CD4-positive, alpha-beta T cell treated with Interleukin-10 for 1 hour (primary cell): ENCODE data around the gene ZMYM2.

Experiments
- DNase-seq: peaks from one replicate; pipeline ENCODE4 v3.0.0-alpha.2; 2020

Gene ZMYM2

GRCh38 chr13:20049558-20050473 lies 91.3 kb downstream of the ZMYM2 start:
- peak; percentile 12 for DNase-seq

GRCh38 chr13:20051366-20051765 lies 92.8 kb downstream of the ZMYM2 start:
- no peak for DNase-seq

- no peak for DNase-seq
These were observed 94.5 kb downstream of the ZMYM2 start for GRCh38 chr13:20053016-20053415.

GRCh38 chr13:20053891-20054290 lies 95.4 kb downstream of the ZMYM2 start:
- DNase-seq, result no peak

- DNase-seq, result no peak
These were observed 96.1 kb downstream of the ZMYM2 start for GRCh38 chr13:20054586-20054985.

GRCh38 chr13:20057214-20057613 lies 98.7 kb downstream of the ZMYM2 start:
- no peak for DNase-seq

GRCh38 chr13:20057963-20058362 lies 99.4 kb downstream of the ZMYM2 start:
- no peak for DNase-seq

GRCh38 chr13:20058476-20058875 lies 99.9 kb downstream of the ZMYM2 start:
- no peak for DNase-seq

GRCh38 chr13:20064128-20064527 lies 105.6 kb downstream of the ZMYM2 start:
- no peak for DNase-seq

- no peak for DNase-seq
These were observed 107.0 kb downstream of the ZMYM2 start for GRCh38 chr13:20065516-20065915.

GRCh38 chr13:20069956-20070355 lies 111.4 kb downstream of the ZMYM2 start:
- DNase-seq, result no peak

- DNase-seq, result no peak
These were observed 115.2 kb downstream of the ZMYM2 start for GRCh38 chr13:20073775-20074174.

- DNase-seq, result no peak
These were observed 116.4 kb downstream of the ZMYM2 start for GRCh38 chr13:20074966-20075365.

GRCh38 chr13:20077086-20077485 lies 118.6 kb downstream of the ZMYM2 start:
- DNase-seq, result no peak

- no peak for DNase-seq
These were observed 122.0 kb downstream of the ZMYM2 start for GRCh38 chr13:20080377-20081164.

GRCh38 chr13:20090349-20090748 lies 131.8 kb downstream of the ZMYM2 start:
- peak; percentile 9 for DNase-seq

GRCh38 chr13:20093951-20094350 lies 135.4 kb downstream of the ZMYM2 start:
- DNase-seq, result no peak

- DNase-seq, result no peak
These were observed 140.8 kb downstream of the ZMYM2 start for GRCh38 chr13:20099319-20099718.

- no peak for DNase-seq
These were observed 143.2 kb downstream of the ZMYM2 start for GRCh38 chr13:20101467-20102316.

GRCh38 chr13:20102525-20103180 lies 144.1 kb downstream of the ZMYM2 start:
- no peak for DNase-seq

- DNase-seq, result no peak
These were observed 146.7 kb downstream of the ZMYM2 start for GRCh38 chr13:20105161-20105689.

- no peak for DNase-seq
These were observed 148.2 kb downstream of the ZMYM2 start for GRCh38 chr13:20106742-20107141.
